HepG2 (cell line): ENCODE data around the gene EDAR. TPM values are rescaled to one million over a fixed set of nuclear protein-coding genes. Genes with fewer than 3 reads are reported as not detected.
A peak's percentile ranks its signal among the peaks of the same experiment; 100 is the strongest.

Source experiments
- CHD2 ChIP-seq: IDR thresholded peaks from 2 replicates; pipeline ENCODE4 v1.6.1; 2011; ENCODE audit warnings: low read depth, low read length, improper control_type of control experiment
- PRDM10 ChIP-seq: sonication (generic); formaldehyde crosslinking; IDR thresholded peaks from 2 replicates; pipeline ENCODE4 v1.4.0; 2020; ENCODE audit warnings: low read depth, missing genetic modification reagents
- RNF2 ChIP-seq: fragments of 450-650 bp; conservative IDR thresholded peaks from 2 replicates; pipeline ENCODE4 v1.6.1; 2016; ENCODE audit warnings: low read depth
- ZNF687 ChIP-seq: sonication (generic); formaldehyde crosslinking; IDR thresholded peaks from 2 replicates; pipeline ENCODE4 v1.5.1; 2020; ENCODE audit warnings: mild to moderate bottlenecking, missing genetic modification reagents, moderate library complexity
- polyA plus RNA-seq, 8 experiments: library from polyadenylated mRNA; depleted of rRNA in 3 of 8; stranded (reverse) in 7 of 8; unstranded in 1 of 8; fragments of >200 nt; fragmentation: Illumina TruSeq in 4 of 8; extraction: Trizol in 4 of 8; gene quantifications; 2 replicates each; pipeline versions ENCODE4 v1.2.1 to v1.2.3, GENCODE V29; 2011 to 2016; ENCODE audit warnings: low read depth in 4 of 8, missing spikeins in 1 of 8, mixed read lengths in 1 of 8; ENCODE audit not compliant: insufficient read depth in 1 of 8
- total RNA-seq, 5 experiments: library from RNA; depleted of rRNA; stranded (reverse); fragments of >200 nt; fragmentation: Illumina TruSeq; extraction: Trizol; gene quantifications; 2 replicates each; pipeline ENCODE4 v1.2.3, GENCODE V29; 2016; ENCODE audit warnings: low read depth in 1 of 5

The EDAR gene
- total and polyA plus RNA-seq, 2 of the 13 experiments (the other 11 are each of a cell fraction or from before 2014, with no cell fraction given) = not detected

GRCh38 chr2:108924580-108925251 lies 64.3 kb downstream of the EDAR start (continued):
- TF ChIP-seq PRDM10 (CRISPR knock-in tag) (no peak), CHD2 (no peak), ZNF687 (CRISPR knock-in tag) (peak; percentile 45), RNF2 (no peak)
- TF ChIP-seq, all 625 proteins: peak for 3
